ENCODE results near the gene FAM163B.

Gene FAM163B

DNA sequence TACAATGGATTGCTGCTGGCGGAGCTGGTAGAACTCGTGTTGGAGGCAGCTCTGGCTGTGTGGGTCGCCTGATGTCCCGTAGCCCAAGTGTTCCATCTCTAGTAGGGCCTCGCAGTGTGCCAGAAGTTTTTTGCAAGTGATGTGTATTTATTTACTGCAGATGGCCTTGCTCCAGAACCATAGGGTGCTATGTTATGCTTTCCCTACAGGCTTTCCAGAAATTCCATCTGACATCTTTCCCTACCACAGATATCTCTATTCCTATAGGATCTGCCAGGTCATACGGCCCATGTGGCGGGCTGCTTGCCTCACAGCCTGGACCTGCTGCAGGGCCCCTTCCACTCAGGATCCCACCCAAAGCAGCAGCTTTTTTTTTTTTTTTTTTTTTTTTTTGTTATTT is 57.7 kb downstream of the FAM163B start:
- TF ChIP-seq, protein P1, sequence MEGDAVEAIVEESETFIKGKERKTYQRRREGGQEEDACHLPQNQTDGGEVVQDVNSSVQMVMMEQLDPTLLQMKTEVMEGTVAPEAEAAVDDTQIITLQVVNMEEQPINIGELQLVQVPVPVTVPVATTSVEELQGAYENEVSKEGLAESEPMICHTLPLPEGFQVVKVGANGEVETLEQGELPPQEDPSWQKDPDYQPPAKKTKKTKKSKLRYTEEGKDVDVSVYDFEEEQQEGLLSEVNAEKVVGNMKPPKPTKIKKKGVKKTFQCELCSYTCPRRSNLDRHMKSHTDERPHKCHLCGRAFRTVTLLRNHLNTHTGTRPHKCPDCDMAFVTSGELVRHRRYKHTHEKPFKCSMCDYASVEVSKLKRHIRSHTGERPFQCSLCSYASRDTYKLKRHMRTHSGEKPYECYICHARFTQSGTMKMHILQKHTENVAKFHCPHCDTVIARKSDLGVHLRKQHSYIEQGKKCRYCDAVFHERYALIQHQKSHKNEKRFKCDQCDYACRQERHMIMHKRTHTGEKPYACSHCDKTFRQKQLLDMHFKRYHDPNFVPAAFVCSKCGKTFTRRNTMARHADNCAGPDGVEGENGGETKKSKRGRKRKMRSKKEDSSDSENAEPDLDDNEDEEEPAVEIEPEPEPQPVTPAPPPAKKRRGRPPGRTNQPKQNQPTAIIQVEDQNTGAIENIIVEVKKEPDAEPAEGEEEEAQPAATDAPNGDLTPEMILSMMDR (IDR thresholded peaks at IDR 0.05; ENCODE audit: insufficient read depth, low read length, poor library complexity, severe bottlenecking) = no peak
- Histone ChIP-seq H3K4me3 (replicated peaks; ENCODE audit: low read depth, low read length) (no peak overlapping the region), H3K36me3 (ENCODE audit: control insufficient read depth, insufficient read depth, low read length) (no peaks in the 10 kb centered on the region), H3K27me3 (replicated peaks; ENCODE audit: control insufficient read depth, insufficient read depth, low read length) (no peaks in the 10 kb centered on the region; the same call in 1 of the 2 replicates)
- DNase-seq (ENCODE audit: extremely low read depth, insufficient read length) = no peak

DNA sequence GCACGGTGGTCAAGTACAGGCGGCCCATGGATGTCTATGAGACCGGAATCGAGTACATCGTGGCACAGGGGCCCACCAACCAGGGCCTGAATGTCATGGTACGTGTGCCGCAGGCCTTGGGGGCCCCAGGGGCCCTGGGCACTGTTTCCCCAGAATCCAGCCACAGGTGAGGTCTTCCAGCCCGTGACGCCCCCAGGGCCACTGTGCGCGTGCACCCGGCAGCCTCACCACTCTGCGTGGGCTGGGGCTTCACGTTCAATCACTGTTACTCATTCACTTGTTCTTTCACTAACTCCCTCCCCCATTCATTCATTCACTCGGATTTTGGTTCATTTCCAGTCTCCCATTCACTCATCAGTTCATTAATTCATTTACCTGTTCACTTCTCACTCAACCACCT is 62.1 kb downstream of the FAM163B start:
- DNase-seq (ENCODE audit: extremely low read depth, insufficient read length) = no peak
- H3K27me3 ChIP-seq (replicated peaks; ENCODE audit: control insufficient read depth, insufficient read depth, low read length) = no peaks in the 10 kb centered on the region; the same call in 1 of the 2 replicates
- H3K36me3 ChIP-seq (ENCODE audit: control insufficient read depth, insufficient read depth, low read length) = no peaks in the 10 kb centered on the region
- H3K4me3 ChIP-seq (replicated peaks; ENCODE audit: low read depth, low read length) = no peak overlapping the region
- TF ChIP-seq, protein P1 (IDR thresholded peaks at IDR 0.05; ENCODE audit: insufficient read depth, low read length, poor library complexity, severe bottlenecking) = no peak

GRCh38 chr9:133546287-133546680 is 62.9 kb downstream of the FAM163B start:
- no peak overlapping the region for H3K4me3 ChIP-seq (replicated peaks; ENCODE audit: low read depth, low read length)
- no peaks in the 10 kb centered on the region; the same call in 1 of the 2 replicates for H3K27me3 ChIP-seq (replicated peaks; ENCODE audit: control insufficient read depth, insufficient read depth, low read length)
- no peaks in the 10 kb centered on the region for H3K36me3 ChIP-seq (ENCODE audit: control insufficient read depth, insufficient read depth, low read length)
- TF ChIP-seq, protein P1 (IDR thresholded peaks at IDR 0.05; ENCODE audit: insufficient read depth, low read length, poor library complexity, severe bottlenecking) = no peak
- DNase-seq (ENCODE audit: extremely low read depth, insufficient read length) = no peak

DNA sequence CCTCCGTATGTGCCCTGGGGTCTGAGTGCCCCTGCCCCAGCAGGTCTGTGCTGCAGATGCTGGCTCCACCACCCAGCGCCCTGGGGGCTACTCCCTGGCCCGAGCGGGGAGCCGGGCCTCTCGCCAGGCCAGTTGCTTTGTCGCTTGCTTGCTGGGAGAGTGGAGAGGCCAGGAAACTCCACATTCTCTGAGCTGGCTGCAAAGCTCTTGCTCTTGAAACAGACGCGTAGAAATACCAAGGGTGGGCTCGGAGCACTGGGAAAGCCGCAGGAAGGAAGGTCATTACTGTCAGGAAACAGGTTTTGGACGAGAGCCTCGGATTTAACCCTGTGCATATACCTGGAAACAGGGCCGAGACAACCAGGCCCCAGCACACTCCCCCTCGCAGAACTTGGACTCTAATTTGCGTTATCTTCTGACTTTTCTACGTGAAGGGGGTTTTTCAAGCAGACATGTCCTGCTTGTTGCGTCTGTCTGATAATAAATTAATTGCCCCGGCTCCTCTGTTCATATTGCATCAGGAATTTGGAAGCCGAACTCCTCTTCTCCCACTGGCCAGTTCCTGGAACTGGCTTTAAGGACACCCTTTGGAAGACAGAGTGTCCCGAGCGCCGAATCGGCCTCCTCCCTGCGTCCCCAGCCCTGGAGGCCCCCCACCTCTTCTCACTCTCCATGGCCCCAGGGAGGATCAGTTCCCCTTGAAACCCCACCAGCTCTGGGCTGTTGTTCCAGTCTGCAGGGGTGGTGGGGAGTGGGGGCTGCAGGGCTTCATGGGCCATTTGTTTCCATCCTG is 63.5 kb downstream of the FAM163B start:
- TF ChIP-seq, protein P1 (IDR thresholded peaks at IDR 0.05; ENCODE audit: insufficient read depth, low read length, poor library complexity, severe bottlenecking) = no peak
- DNase-seq (ENCODE audit: extremely low read depth, insufficient read length) = no peak
- Histone ChIP-seq H3K4me3 (replicated peaks; ENCODE audit: low read depth, low read length) (no peak overlapping the region), H3K27me3 (replicated peaks; ENCODE audit: control insufficient read depth, insufficient read depth, low read length) (no peaks in the 10 kb centered on the region; the same call in 1 of the 2 replicates), H3K36me3 (ENCODE audit: control insufficient read depth, insufficient read depth, low read length) (no peaks in the 10 kb centered on the region)

DNA sequence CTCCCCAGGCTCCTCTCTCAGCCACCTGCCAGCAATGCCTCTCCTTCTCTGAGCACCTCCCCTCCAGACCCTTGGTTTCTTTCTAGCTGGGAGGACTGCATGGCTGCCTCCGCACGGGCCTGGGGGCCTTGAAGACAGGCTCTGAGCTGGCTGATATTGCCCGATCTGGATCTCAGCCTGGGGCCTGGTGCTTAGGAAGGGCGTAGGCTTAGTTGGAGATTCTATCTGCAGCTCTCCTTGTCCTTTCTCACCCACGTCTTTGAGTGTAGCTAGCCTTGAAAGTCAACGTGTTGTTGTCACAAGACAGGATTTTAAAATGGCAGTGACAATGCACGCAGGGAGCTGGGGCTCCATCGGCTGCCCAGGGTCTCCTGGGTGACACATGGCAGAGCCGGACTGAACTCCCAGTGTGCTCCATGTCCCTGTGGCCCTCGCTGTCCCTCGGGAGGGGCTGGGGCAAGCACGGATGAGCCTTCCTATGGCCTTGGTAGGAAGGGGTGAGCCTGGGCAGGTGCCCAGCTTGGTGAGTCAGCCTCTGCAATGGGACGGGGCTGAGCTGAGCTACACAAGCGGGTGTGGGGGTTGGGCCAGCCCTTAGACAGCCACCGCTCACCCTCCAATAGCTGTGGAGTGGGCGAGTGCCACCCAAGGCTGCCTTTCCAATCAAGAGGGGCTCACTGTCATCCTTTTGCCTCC is 65.3 kb downstream of the FAM163B start:
- TF ChIP-seq, protein P1 (IDR thresholded peaks at IDR 0.05; ENCODE audit: insufficient read depth, low read length, poor library complexity, severe bottlenecking) = no peak
- no peak overlapping the region for H3K4me3 ChIP-seq (replicated peaks; ENCODE audit: low read depth, low read length)
- DNase-seq (ENCODE audit: extremely low read depth, insufficient read length) = no peak
- H3K27me3 ChIP-seq (replicated peaks; ENCODE audit: control insufficient read depth, insufficient read depth, low read length) = peaks cover 1% of the 10 kb centered on the region
- H3K36me3 ChIP-seq (ENCODE audit: control insufficient read depth, insufficient read depth, low read length) = no peaks in the 10 kb centered on the region
